Astrocyte (in vitro differentiated cells and primary cell): ENCODE results near the gene UGT1A5. TPM values are rescaled to one million over a fixed set of nuclear protein-coding genes. Genes with fewer than 3 reads are reported as not detected.

Experiments
- DNase-seq: peaks from one replicate; pipeline ENCODE4 v3.0.0-alpha.2; 2010; ENCODE audit warnings: low read depth
- FAIRE-seq: peaks from 2 replicates; lab custom pipeline; 2011; peaks lifted over from hg19 to GRCh38; lab: Jason Lieb, UNC
- H2AFZ ChIP-seq: 2 replicates; pipeline ENCODE4 v1.6.0; 2012; ENCODE audit warnings: low read depth, low read length, inconsistent platforms
- H3K27ac ChIP-seq: 2 replicates; pipeline ENCODE4 v1.5.1; 2011; ENCODE audit warnings: low read depth, low read length, inconsistent platforms
- H3K27me3 ChIP-seq: 2 replicates; pipeline ENCODE4 v1.6.0; 2011; ENCODE audit warnings: low read length, inconsistent platforms; ENCODE audit not compliant: insufficient read depth
- H3K36me3 ChIP-seq: 2 replicates; pipeline ENCODE4 v1.5.1; 2011; ENCODE audit warnings: low read length, inconsistent platforms; ENCODE audit not compliant: insufficient read depth
- H3K4me1 ChIP-seq: 2 replicates; pipeline ENCODE4 v1.5.1; 2011; ENCODE audit warnings: low read length, inconsistent platforms; ENCODE audit not compliant: insufficient read depth
- H3K4me2 ChIP-seq: 2 replicates; pipeline ENCODE4 v1.6.0; 2012; ENCODE audit warnings: low read length, inconsistent platforms
- H3K4me3 ChIP-seq: 2 replicates; pipeline ENCODE4 v1.5.1; 2011; ENCODE audit warnings: low read depth, mild to moderate bottlenecking, low read length, inconsistent platforms; ENCODE audit not compliant: insufficient read depth
- H3K79me2 ChIP-seq: 2 replicates; pipeline ENCODE4 v1.6.0; 2012; ENCODE audit warnings: mild to moderate bottlenecking, low read length, inconsistent platforms; ENCODE audit not compliant: insufficient read depth
- H3K9ac ChIP-seq: 2 replicates; pipeline ENCODE4 v1.6.0; 2012; ENCODE audit warnings: mild to moderate bottlenecking, low read length, inconsistent platforms
- H3K9me3 ChIP-seq: 2 replicates; pipeline ENCODE4 v1.5.1; 2012; ENCODE audit warnings: low read depth, mild to moderate bottlenecking, low read length, inconsistent platforms; ENCODE audit not compliant: insufficient read depth
- H4K20me1 ChIP-seq: 2 replicates; pipeline ENCODE4 v1.6.0; 2012; ENCODE audit warnings: low read length, inconsistent platforms; ENCODE audit not compliant: insufficient read depth
- H3K27ac Mint-ChIP-seq: one replicate; pipeline ENCODE4 v1.8.0; 2021; ENCODE audit warnings: mild to moderate bottlenecking, mixed read lengths; ENCODE audit not compliant: unreplicated experiment
- H3K27me3 Mint-ChIP-seq: one replicate; pipeline ENCODE4 v1.8.0; 2021; ENCODE audit warnings: low read depth, mixed read lengths; ENCODE audit not compliant: unreplicated experiment
- H3K36me3 Mint-ChIP-seq: one replicate; pipeline ENCODE4 v1.8.0; 2021; ENCODE audit warnings: low read depth, mixed read lengths; ENCODE audit not compliant: unreplicated experiment
- H3K4me1 Mint-ChIP-seq: one replicate; pipeline ENCODE4 v1.8.0; 2021; ENCODE audit warnings: low read depth, mixed read lengths; ENCODE audit not compliant: unreplicated experiment
- H3K4me3 Mint-ChIP-seq: one replicate; pipeline ENCODE4 v1.8.0; 2021; ENCODE audit warnings: mild to moderate bottlenecking, moderate library complexity, mixed read lengths; ENCODE audit not compliant: unreplicated experiment
- H3K9me3 Mint-ChIP-seq: one replicate; pipeline ENCODE4 v1.8.0; 2021; ENCODE audit warnings: mild to moderate bottlenecking, mixed read lengths; ENCODE audit not compliant: unreplicated experiment
- CTCF ChIP-seq: IDR thresholded peaks from 2 replicates; pipeline ENCODE4 v1.5.1; 2011; ENCODE audit warnings: low read depth, mild to moderate bottlenecking, inconsistent platforms, low read length, moderate library complexity; ENCODE audit not compliant: insufficient read depth
- EZH2 ChIP-seq: IDR thresholded peaks from 2 replicates; pipeline ENCODE4 v1.6.1; 2012; ENCODE audit warnings: mild to moderate bottlenecking, low read length, inconsistent platforms; ENCODE audit not compliant: insufficient read depth
- total RNA-seq: library from RNA; stranded (reverse); gene quantifications from 2 replicates; pipeline ENCODE4 v1.2.1, GENCODE V29; 2021

The UGT1A5 gene
- total RNA-seq, 1 donor from 2014 or later, result not detected

DNA sequence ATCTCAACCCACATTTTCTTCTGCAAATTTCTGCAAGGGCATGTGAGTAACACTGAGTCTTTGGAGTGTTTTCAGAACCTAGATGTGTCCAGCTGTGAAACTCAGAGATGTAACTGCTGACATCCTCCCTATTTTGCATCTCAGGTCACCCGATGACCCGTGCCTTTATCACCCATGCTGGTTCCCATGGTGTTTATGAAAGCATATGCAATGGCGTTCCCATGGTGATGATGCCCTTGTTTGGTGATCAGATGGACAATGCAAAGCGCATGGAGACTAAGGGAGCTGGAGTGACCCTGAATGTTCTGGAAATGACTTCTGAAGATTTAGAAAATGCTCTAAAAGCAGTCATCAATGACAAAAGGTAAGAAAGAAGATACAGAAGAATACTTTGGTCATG, 55.4 kb downstream of the UGT1A5 start:
- Mint-ChIP-seq H3K4me3 (no peak overlapping the region), H3K9me3 (no peaks in the 10 kb centered on the region), H3K27me3 (peaks cover 2% of the 10 kb centered on the region), H3K4me1 (peaks cover 6% of the 10 kb centered on the region), H3K36me3 (no peaks in the 10 kb centered on the region), H3K27ac (no peak overlapping the region)
- Histone ChIP-seq H2AFZ (no peak overlapping the region), H3K4me3 (no peak overlapping the region), H3K79me2 (no peaks in the 10 kb centered on the region), H3K4me2 (no peak overlapping the region), H4K20me1 (no peaks in the 10 kb centered on the region), H3K4me1 (peaks cover 12% of the 10 kb centered on the region), H3K9ac (no peak overlapping the region), H3K9me3 (no peaks in the 10 kb centered on the region), H3K27me3 (no peaks in the 10 kb centered on the region), H3K27ac (no peak overlapping the region), H3K36me3 (no peaks in the 10 kb centered on the region)
- no peak for FAIRE-seq
- no peak for DNase-seq
- no peak for TF ChIP-seq CTCF
- TF ChIP-seq EZH2, result no peak

- Mint-ChIP-seq H3K27ac (no peak overlapping the region), H3K4me1 (peaks cover 3% of the 10 kb centered on the region), H3K4me3 (no peak overlapping the region), H3K36me3 (no peaks in the 10 kb centered on the region), H3K27me3 (peaks cover 2% of the 10 kb centered on the region), H3K9me3 (no peaks in the 10 kb centered on the region)
- H3K79me2 ChIP-seq, result no peaks in the 10 kb centered on the region
- H4K20me1 ChIP-seq, result no peaks in the 10 kb centered on the region
- peaks cover 6% of the 10 kb centered on the region for H3K4me1 ChIP-seq
- no peaks in the 10 kb centered on the region for H3K36me3 ChIP-seq
- no peaks in the 10 kb centered on the region for H3K9me3 ChIP-seq
- TF ChIP-seq EZH2, result no peak
- TF ChIP-seq CTCF, result no peak
- H3K4me2 ChIP-seq, result no peak overlapping the region
- FAIRE-seq (no peak), DNase-seq (no peak)
- H3K27me3 ChIP-seq, result no peaks in the 10 kb centered on the region
- H3K4me3 ChIP-seq, result no peak overlapping the region
- H2AFZ ChIP-seq, result no peak overlapping the region
- no peak overlapping the region for H3K27ac ChIP-seq
- no peak overlapping the region for H3K9ac ChIP-seq
Observed at GRCh38 chr2:233769260-233769659, 56.6 kb downstream of the UGT1A5 start.

- Mint-ChIP-seq H3K9me3 (peaks cover 11% of the 10 kb centered on the region), H3K27ac (no peak overlapping the region), H3K4me3 (no peak overlapping the region), H3K4me1 (no peaks in the 10 kb centered on the region), H3K27me3 (no peaks in the 10 kb centered on the region), H3K36me3 (no peaks in the 10 kb centered on the region)
- Histone ChIP-seq H3K9ac (no peak overlapping the region), H3K9me3 (peaks cover 8% of the 10 kb centered on the region), H3K79me2 (no peaks in the 10 kb centered on the region), H3K27ac (no peak overlapping the region), H3K4me1 (no peaks in the 10 kb centered on the region), H3K36me3 (no peaks in the 10 kb centered on the region), H3K4me2 (no peak overlapping the region), H2AFZ (no peak overlapping the region), H3K27me3 (no peaks in the 10 kb centered on the region), H3K4me3 (no peak overlapping the region), H4K20me1 (no peaks in the 10 kb centered on the region)
- DNase-seq (no peak), FAIRE-seq (no peak)
- TF ChIP-seq EZH2 (no peak), CTCF (no peak)
Observed at GRCh38 chr2:233772153-233772552, 59.4 kb downstream of the UGT1A5 start.
